ENCODE results near the gene TMEM17.

DNA sequence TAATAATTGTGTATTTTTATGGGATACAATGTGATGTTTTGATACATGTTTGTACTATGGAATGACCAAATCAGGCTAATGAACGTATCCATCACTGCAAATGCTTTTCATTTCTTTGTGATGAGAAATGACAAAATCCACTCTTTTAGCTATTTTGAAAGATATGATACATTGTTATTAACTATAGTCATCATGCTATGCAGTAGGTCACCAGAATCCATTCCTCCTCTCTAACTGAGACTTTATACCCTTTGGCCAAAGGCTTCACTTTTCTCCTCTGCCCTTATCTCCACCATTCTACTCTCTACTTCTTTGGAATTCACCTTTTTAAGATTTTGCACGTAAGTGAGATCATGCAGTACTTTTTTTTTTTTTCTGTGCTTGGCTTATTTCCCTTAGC lies 44.5 kb upstream of the TMEM17 start:
- no peak for TF ChIP-seq EZH2phosphoT487 (conservative IDR thresholded peaks at IDR 0.05; ENCODE audit: low read length)
- TF ChIP-seq, protein P1, sequence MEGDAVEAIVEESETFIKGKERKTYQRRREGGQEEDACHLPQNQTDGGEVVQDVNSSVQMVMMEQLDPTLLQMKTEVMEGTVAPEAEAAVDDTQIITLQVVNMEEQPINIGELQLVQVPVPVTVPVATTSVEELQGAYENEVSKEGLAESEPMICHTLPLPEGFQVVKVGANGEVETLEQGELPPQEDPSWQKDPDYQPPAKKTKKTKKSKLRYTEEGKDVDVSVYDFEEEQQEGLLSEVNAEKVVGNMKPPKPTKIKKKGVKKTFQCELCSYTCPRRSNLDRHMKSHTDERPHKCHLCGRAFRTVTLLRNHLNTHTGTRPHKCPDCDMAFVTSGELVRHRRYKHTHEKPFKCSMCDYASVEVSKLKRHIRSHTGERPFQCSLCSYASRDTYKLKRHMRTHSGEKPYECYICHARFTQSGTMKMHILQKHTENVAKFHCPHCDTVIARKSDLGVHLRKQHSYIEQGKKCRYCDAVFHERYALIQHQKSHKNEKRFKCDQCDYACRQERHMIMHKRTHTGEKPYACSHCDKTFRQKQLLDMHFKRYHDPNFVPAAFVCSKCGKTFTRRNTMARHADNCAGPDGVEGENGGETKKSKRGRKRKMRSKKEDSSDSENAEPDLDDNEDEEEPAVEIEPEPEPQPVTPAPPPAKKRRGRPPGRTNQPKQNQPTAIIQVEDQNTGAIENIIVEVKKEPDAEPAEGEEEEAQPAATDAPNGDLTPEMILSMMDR (IDR thresholded peaks at IDR 0.05; ENCODE audit: insufficient read depth, low read length, poor library complexity, severe bottlenecking), result no peak

Measured in SU-DHL-6 (cell line).